AG04450 (cell line): Measurements from ENCODE around the gene AGTRAP. TPM values are rescaled to one million over a fixed set of nuclear protein-coding genes. Genes with fewer than 3 reads are reported as not detected.

Experiments used
- CTCF ChIA-PET: fragments of 300-600, 350-600 bp; formaldehyde crosslinking; extraction: SDS; loops from one replicate; lab custom pipeline; 2022; ENCODE audit warnings: antibody characterized with exemption, inconsistent platforms; lab: Charles Lee
- POLR2A ChIA-PET: fragments of 350-600 bp; formaldehyde crosslinking; extraction: SDS; loops from one replicate; lab custom pipeline; 2021; ENCODE audit warnings: antibody characterized with exemption, inconsistent platforms; lab: Yijun Ruan, JAX
- DNase-seq: peaks from one replicate; pipeline ENCODE4 v3.0.0-alpha.2; 2011; ENCODE audit warnings: low read depth, low spot score
- H3K27ac ChIP-seq: one replicate; pipeline ENCODE4 v1.5.1; 2012; ENCODE audit warnings: low read depth, low read length, control low read depth
- H3K27me3 ChIP-seq: one replicate; pipeline ENCODE4 v1.6.0; 2012; ENCODE audit warnings: low read length; ENCODE audit not compliant: control insufficient read depth, insufficient read depth
- H3K4me3 ChIP-seq: 2 replicates; pipeline ENCODE4 v1.5.1; 2011; ENCODE audit warnings: mild to moderate bottlenecking, low read depth, low read length, control low read depth
- H3K9me3 ChIP-seq: 2 replicates; pipeline ENCODE4 v1.5.1; 2012; ENCODE audit warnings: low read length; ENCODE audit not compliant: control insufficient read depth, insufficient read depth
- CTCF ChIP-seq: IDR thresholded peaks from 2 replicates; pipeline ENCODE4 v1.5.1; 2011; ENCODE audit warnings: low read depth, low read length, control low read depth, inconsistent platforms
- polyA plus RNA-seq: library from polyadenylated mRNA; depleted of rRNA; stranded (reverse); fragments of >200 nt; gene quantifications from 2 replicates; pipeline ENCODE4 v1.2.3, GENCODE V29; 2011

The AGTRAP gene
- polyA plus RNA-seq, 1 experiment = 26.8 TPM

GRCh38 chr1:11701981-11702803 lies 33.7 kb upstream of the AGTRAP start:
- no peak for DNase-seq
- no peak overlapping the region for H3K4me3 ChIP-seq

GRCh38 chr1:11703357-11704193 lies 32.4 kb upstream of the AGTRAP start:
- no peak overlapping the region for H3K4me3 ChIP-seq
- H3K27me3 ChIP-seq = peaks cover 37% of the 10 kb centered on the region
- H3K9me3 ChIP-seq = no peaks in the 10 kb centered on the region; the same call in 1 of the 2 replicates
- H3K27ac ChIP-seq = no peak overlapping the region
- no peak for DNase-seq
- TF ChIP-seq CTCF = no peak
- ChIA-PET CTCF (interaction anchor here (1.5 kb wide), 1 partner anchor 16 kb away, joined by 3 read pairs; no protein-coding TSS in a partner anchor), POLR2A (no interaction called here)

More at GRCh38 chr1:11701981-11702803, 33.7 kb upstream of the AGTRAP start:
- no peak for TF ChIP-seq CTCF
- no peaks in the 10 kb centered on the region; the same call in 1 of the 2 replicates for H3K9me3 ChIP-seq
- H3K27me3 ChIP-seq = peaks cover 44% of the 10 kb centered on the region
- ChIA-PET CTCF (no interaction called here), POLR2A (no interaction called here)
- no peak overlapping the region for H3K27ac ChIP-seq

GRCh38 chr1:11704194-11704529 lies 31.8 kb upstream of the AGTRAP start:
- Histone ChIP-seq H3K4me3 (no peak overlapping the region), H3K27ac (no peak overlapping the region), H3K27me3 (peaks cover 32% of the 10 kb centered on the region), H3K9me3 (no peaks in the 10 kb centered on the region; the same call in 1 of the 2 replicates)
- ChIA-PET POLR2A (no interaction called here), CTCF (interaction anchor here (0.6 to 1.5 kb wide), 2 partner anchors 15 to 41 kb away, joined by 3 read pairs; no protein-coding TSS in a partner anchor)
- no peak for DNase-seq
- no peak for TF ChIP-seq CTCF

GRCh38 chr1:11704691-11705475 lies 31.1 kb upstream of the AGTRAP start:
- no peak for DNase-seq
- Histone ChIP-seq H3K9me3 (no peaks in the 10 kb centered on the region; the same call in 1 of the 2 replicates), H3K4me3 (no peak overlapping the region), H3K27ac (no peak overlapping the region), H3K27me3 (peaks cover 32% of the 10 kb centered on the region)
- CTCF ChIA-PET = interaction anchor here (0.6 kb wide), 2 partner anchors 41 to 394 kb away, joined by 3 to 5 read pairs; no protein-coding TSS in a partner anchor
- POLR2A ChIA-PET = no interaction called here
- TF ChIP-seq CTCF = no peak
